ENCODE measurements around the gene JAM2. TPM values are rescaled to one million over a fixed set of nuclear protein-coding genes. Genes with fewer than 3 reads are reported as not detected.

The JAM2 gene, protein sequence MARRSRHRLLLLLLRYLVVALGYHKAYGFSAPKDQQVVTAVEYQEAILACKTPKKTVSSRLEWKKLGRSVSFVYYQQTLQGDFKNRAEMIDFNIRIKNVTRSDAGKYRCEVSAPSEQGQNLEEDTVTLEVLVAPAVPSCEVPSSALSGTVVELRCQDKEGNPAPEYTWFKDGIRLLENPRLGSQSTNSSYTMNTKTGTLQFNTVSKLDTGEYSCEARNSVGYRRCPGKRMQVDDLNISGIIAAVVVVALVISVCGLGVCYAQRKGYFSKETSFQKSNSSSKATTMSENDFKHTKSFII
- 0.13 and 0.65 TPM in 2 replicates for total RNA-seq

DNA sequence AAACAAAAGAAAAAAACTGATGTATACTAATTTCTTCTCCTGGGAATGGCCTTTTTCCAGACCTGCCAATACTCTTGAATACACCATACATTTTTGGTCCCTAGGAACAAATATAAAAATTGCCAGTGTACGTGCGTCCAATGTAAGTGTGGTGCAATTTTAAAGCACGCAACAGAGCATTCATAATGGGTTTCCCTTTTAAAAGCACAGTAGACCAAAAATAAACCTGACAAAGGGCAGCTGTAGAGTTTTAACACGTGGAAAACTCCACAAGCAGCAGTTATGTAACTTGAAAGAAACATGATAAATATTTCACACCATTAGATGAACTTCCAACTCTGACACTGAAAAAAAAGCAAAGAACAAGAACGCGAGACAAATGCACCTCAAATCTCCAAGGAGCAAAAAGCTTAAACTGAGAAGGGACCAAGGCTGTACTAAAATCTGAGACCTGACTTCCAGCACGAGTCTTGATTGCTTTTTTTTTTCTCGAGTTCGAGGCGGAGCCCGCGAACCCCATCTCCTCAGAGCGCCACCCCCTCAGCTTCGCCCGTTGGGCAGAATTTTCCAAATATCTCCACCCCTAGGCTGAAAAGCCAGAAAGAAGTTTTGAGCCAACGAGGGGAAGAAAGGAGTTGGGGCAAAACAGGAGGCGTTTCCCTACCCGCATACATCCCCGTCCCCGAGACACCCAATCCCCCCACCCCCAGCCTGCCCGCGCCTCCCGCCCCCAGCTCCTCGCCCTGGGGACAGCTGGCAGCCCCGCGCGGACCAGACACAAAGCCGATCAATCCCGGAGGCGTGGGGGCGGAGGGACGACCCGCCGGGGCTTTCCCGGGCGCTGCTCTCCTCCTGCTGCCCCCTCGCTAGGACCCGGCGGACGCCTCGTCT lies at the start of gene JAM2:
Gene JAM2 (plus strand): TSS at position 599 of the 891 bp plus-strand sequence. CDS start 564 bp downstream, outside the sequence.

DNA sequence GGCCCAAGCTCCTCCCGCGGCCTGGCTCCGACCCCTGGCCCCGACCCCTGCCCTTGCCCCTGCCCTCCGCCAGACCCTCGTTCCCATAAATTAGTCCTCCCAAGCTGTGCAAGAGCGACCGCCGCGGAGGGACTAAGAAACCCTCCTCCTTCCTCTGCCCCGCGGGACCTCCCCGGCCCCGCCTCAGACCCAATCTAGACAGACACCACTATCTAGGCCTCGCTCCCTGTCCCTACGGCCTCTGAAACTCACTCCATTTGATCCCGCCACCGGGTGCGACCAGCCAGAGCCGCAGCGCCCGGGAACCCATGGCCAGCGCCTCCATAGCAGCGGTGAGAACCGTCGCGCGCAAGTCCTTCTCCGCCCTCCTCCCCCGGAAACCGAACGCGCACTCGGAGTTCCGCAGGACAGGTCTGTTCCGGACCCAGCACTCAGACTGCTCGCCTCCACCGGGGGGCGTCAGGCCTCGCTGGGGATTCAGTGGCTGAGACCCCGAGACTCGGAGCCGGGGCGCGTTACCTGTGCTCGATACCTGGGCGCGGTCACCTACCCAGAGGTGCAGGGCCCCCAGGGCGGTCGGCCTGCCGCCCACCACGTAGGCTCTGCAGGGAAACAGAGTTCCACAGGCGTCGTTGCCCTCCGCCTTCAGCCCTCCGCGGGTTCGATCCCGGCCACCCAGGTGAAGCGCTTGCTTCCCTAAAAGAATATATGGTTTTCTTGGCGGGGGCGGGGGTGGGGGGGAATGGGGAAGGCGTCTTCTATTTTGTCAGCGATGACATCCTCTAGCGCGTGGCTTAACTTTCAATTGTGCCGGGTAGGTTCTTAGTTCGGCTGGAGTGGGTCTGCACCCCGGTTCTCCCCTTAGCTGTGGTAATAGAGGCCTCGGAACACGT lies 31.7 kb upstream of the JAM2 start, which contains the start of gene MRPL39:
Gene MRPL39 (minus strand): TSS at position 331 of the 893 bp plus-strand sequence. CDS start 6 bp downstream, at position 325.

DNA sequence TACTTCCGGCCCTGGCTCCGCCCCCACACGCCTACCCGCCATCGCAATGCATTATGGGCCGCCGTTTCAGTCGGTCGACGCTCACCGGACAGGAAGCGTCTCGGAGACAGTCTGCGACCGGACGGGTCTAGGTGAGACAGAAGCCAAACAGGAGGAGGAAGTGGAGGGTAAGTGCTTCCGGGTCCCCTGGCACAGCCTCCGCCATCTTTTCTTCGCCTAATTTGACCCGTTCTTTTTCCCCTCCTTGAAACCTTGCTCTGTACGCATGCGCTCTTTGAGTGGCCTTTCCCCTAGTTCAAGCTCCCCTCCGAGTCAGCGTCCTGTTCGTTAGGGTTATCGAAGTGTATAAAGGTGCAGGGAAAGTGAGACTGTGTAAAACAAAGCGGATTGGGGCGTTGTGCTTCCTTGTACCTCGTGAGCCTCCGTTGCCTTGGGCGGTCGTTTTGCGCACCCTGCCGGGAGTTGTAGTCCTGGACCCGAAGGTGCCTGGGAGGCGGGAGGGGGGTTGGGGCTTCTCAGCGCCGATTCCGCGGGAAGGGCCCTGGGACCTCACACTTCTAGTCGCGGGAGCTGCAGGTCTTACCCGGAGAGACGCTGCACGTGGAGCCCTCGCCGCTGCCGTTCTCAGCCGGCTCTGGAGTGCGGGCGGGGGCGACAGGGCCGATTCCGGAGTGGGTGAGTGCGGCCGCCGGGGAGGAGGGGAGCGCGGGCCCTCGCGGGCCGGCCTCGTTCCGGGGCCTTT lies 96.0 kb downstream of the JAM2 start, which contains the start of the genes ATP5PF and GABPA:
Gene ATP5PF (minus strand): TSS at position 1 of the 742 bp plus-strand sequence. CDS start 5,110 bp downstream, outside the sequence.
Gene GABPA (plus strand): TSS at position 69 of the 742 bp plus-strand sequence. CDS start 6,627 bp downstream, outside the sequence.

Other genes starting within 250 kb of the JAM2 start
- 16.1 and 28.7 TPM in 2 replicates for gene MRPL39, start 31.8 kb upstream of the JAM2 start, total RNA-seq
- 71.0 and 83.3 TPM in 2 replicates for gene ATP5PF, start 95.6 kb downstream of the JAM2 start, total RNA-seq
- 8.4 and 10.4 TPM in 2 replicates for gene GABPA, start 95.7 kb downstream of the JAM2 start, total RNA-seq

Data from mesangial cell (primary cell).